ENCODE measurements around the gene NUDT1. TPM values are rescaled to one million over a fixed set of nuclear protein-coding genes. Genes with fewer than 3 reads are reported as not detected.

The NUDT1 gene
- total RNA-seq, 1 donor from 2014 or later: 19.2 TPM

DNA sequence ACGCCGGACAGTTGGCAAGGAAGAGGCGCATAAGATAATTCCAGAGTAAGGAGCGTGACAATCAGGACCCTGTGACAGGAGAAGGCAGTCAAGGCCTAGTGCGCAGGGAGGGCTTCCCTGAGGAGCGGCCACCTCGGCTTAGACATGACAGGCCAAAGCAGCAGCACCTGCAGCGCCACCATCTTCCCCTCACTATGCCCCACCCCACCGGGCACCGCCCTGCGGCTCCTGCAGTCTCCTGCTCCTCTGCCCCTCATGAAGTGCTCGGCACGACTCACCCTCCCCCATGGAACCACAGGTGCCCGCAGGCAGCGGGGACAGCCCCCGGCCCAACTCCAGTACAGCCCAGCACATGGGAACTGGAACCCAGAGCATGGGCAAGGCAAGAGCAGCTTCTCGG is 21.1 kb upstream of the NUDT1 start:
- H3K36me3 Mint-ChIP-seq: peaks cover 29% of the 10 kb centered on the region

DNA sequence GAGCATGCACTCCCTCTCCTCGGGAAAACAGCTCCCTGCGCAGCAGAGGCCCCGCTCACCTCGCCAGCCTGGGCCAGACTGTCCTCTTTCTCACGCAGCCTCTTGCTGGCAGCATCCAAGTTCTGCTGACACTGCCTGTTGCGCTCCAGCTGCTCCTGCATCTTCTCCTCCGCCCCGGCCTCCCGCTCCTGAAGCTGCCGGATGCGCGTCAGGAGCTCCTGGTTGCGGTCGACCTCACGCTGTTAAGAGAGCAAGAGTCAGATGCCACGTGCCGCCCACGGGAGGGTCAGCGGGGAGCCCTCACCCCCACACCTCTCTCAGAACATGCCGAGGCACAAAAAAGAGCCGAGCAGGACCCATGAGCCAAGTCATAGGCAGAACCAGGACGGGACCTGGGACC is 19.5 kb upstream of the NUDT1 start:
- DNase-seq (ENCODE audit: low spot score in 2 of 2, unreplicated experiment in 2 of 2): no peak
- TF ChIP-seq, protein P1, sequence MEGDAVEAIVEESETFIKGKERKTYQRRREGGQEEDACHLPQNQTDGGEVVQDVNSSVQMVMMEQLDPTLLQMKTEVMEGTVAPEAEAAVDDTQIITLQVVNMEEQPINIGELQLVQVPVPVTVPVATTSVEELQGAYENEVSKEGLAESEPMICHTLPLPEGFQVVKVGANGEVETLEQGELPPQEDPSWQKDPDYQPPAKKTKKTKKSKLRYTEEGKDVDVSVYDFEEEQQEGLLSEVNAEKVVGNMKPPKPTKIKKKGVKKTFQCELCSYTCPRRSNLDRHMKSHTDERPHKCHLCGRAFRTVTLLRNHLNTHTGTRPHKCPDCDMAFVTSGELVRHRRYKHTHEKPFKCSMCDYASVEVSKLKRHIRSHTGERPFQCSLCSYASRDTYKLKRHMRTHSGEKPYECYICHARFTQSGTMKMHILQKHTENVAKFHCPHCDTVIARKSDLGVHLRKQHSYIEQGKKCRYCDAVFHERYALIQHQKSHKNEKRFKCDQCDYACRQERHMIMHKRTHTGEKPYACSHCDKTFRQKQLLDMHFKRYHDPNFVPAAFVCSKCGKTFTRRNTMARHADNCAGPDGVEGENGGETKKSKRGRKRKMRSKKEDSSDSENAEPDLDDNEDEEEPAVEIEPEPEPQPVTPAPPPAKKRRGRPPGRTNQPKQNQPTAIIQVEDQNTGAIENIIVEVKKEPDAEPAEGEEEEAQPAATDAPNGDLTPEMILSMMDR (IDR thresholded peaks at IDR 0.05; ENCODE audit: unreplicated experiment): no peak
- Mint-ChIP-seq H3K27ac (no peak overlapping the region), H3K9me3 (no peaks in the 10 kb centered on the region), H3K4me3 (no peak overlapping the region), H3K27me3 (ENCODE audit: low read depth) (no peaks in the 10 kb centered on the region), H3K36me3 (peaks cover 26% of the 10 kb centered on the region), H3K4me1 (no peaks in the 10 kb centered on the region)

More for the DNA sequence above, 21.1 kb upstream of the NUDT1 start:
- TF ChIP-seq, protein P1 (IDR thresholded peaks at IDR 0.05; ENCODE audit: unreplicated experiment): no peak
- H3K9me3 Mint-ChIP-seq: no peaks in the 10 kb centered on the region
- no peak overlapping the region for H3K27ac Mint-ChIP-seq
- no peak for DNase-seq (ENCODE audit: low spot score in 2 of 2, unreplicated experiment in 2 of 2)
- H3K27me3 Mint-ChIP-seq (ENCODE audit: low read depth): no peaks in the 10 kb centered on the region
- no peaks in the 10 kb centered on the region for H3K4me1 Mint-ChIP-seq
- H3K4me3 Mint-ChIP-seq: no peak overlapping the region

DNA sequence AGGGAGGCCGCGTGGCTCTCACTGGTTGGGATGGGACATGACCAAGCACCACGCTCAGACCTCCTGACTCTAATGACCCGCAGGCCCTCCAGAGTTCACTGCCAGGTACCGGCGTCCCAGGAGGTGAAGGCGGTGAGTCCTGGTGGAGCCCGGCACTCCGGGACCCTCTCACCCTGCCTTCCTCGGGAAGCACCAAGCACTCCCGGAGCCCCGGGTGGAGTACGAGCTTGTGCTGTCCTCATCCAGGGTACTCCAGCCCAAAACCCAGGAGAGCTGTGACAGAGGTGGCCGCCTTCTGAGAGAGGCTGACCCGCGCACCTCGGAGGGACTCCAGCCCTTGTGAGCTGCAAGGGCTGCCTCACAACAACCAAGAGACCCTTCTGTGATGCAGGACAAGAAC is 18.7 kb upstream of the NUDT1 start:
- no peak overlapping the region for H3K4me3 Mint-ChIP-seq
- H3K27me3 Mint-ChIP-seq (ENCODE audit: low read depth): no peaks in the 10 kb centered on the region
- no peaks in the 10 kb centered on the region for H3K4me1 Mint-ChIP-seq
- no peaks in the 10 kb centered on the region for H3K9me3 Mint-ChIP-seq
- H3K27ac Mint-ChIP-seq: no peak overlapping the region
- DNase-seq (ENCODE audit: low spot score in 2 of 2, unreplicated experiment in 2 of 2): no peak
- peaks cover 30% of the 10 kb centered on the region for H3K36me3 Mint-ChIP-seq
- TF ChIP-seq, protein P1 (IDR thresholded peaks at IDR 0.05; ENCODE audit: unreplicated experiment): no peak

DNA sequence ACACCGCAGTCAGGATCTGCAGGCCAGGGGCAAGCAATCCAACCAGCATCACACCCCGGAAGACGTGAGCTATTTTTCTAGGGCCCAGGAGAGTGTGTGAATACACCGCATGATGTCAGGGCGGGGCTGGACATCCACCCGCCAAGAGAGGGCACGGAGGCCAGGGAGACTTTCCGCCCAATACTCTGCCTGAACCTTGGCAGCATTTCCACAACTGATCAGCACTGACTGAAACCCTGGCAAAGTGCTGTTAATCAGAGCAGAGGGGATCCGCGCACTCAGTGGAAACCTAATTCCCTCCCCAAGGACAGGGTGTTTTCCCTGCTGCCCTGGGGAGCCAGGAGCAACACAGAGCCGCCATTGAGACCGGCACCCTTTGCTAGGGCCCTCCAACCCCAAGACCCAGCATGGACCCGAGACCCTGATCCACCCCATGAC is 17.5 kb upstream of the NUDT1 start:
- Mint-ChIP-seq H3K4me1 (no peaks in the 10 kb centered on the region), H3K27ac (no peak overlapping the region), H3K36me3 (peaks cover 29% of the 10 kb centered on the region), H3K27me3 (ENCODE audit: low read depth) (no peaks in the 10 kb centered on the region), H3K4me3 (no peak overlapping the region), H3K9me3 (no peaks in the 10 kb centered on the region)
- DNase-seq (ENCODE audit: low spot score in 2 of 2, unreplicated experiment in 2 of 2): no peak
- TF ChIP-seq, protein P1 (IDR thresholded peaks at IDR 0.05; ENCODE audit: unreplicated experiment): no peak

DNA sequence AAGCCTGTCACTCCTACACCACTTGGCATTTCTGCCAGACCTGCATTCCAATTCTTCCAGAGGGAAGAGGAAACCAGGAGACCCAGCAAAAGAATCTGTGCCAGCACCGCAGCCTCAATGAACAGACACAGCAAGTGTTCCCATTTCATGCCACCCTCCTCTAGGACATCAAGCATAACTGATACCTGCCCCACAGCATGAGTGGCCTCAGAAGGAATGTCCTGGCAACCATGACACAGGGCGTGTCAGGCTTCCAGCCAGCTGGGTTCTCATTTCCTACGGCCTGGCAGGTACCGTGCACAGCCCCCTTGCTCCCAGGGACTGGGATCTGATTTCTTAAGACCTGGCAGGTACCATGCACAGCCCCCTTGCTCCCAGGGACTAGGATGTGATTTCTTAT is 17.1 kb upstream of the NUDT1 start:
- H3K4me1 Mint-ChIP-seq: no peaks in the 10 kb centered on the region
- TF ChIP-seq, protein P1 (IDR thresholded peaks at IDR 0.05; ENCODE audit: unreplicated experiment): no peak
- H3K27ac Mint-ChIP-seq: no peak overlapping the region
- no peaks in the 10 kb centered on the region for H3K27me3 Mint-ChIP-seq (ENCODE audit: low read depth)
- no peaks in the 10 kb centered on the region for H3K9me3 Mint-ChIP-seq
- no peak overlapping the region for H3K4me3 Mint-ChIP-seq
- no peak for DNase-seq (ENCODE audit: low spot score in 2 of 2, unreplicated experiment in 2 of 2)
- H3K36me3 Mint-ChIP-seq: peaks cover 31% of the 10 kb centered on the region

DNA sequence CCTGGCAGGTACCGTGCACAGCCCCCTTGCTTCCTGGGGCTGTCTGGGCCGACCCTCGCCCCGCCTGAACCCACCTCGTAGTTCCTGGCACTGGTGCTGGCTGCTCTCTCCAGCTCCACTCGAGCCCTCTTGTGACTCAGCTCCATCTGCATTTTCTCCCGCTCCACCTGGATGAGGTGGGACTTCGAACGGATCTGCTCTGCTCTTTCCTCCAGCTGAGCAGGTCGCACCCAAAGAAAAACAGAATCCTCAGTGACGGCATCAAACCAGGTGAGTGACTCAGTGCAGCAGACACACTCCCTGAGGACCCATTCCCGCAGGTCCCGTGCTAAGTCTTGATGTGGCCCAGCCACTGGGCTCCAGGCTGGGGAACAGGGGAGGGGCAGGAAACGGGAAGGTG is 16.7 kb upstream of the NUDT1 start:
- no peak overlapping the region for H3K27ac Mint-ChIP-seq
- no peaks in the 10 kb centered on the region for H3K4me1 Mint-ChIP-seq
- no peak overlapping the region for H3K4me3 Mint-ChIP-seq
- H3K27me3 Mint-ChIP-seq (ENCODE audit: low read depth): no peaks in the 10 kb centered on the region
- TF ChIP-seq, protein P1 (IDR thresholded peaks at IDR 0.05; ENCODE audit: unreplicated experiment): no peak
- H3K9me3 Mint-ChIP-seq: no peaks in the 10 kb centered on the region
- peaks cover 31% of the 10 kb centered on the region for H3K36me3 Mint-ChIP-seq
- DNase-seq (ENCODE audit: low spot score in 2 of 2, unreplicated experiment in 2 of 2): no peak
